ENCODE measurements around the gene MALRD1.

- TF ChIP-seq POLR2A (IDR thresholded peaks at IDR 0.05; ENCODE audit: low read depth, low read length), result no peak
- no peak for TF ChIP-seq POLR2AphosphoS5 (IDR thresholded peaks at IDR 0.05; ENCODE audit: low read depth, low read length)
These were observed 402.8 kb downstream of the MALRD1 start for GRCh38 chr10:19451356-19451755.

Measured in GM12891 (cell line).